ENCODE results near the gene CASZ1.

The CASZ1 gene

GRCh38 chr1:10754568-10755329, 41.7 kb downstream of the CASZ1 start:
- Histone ChIP-seq H3K27ac (ENCODE audit: low read length) (no peak overlapping the region), H3K9ac (ENCODE audit: low read depth, low read length) (no peak overlapping the region), H3K27me3 (ENCODE audit: insufficient read depth, low read length) (no peaks in the 10 kb centered on the region), H3K4me1 (ENCODE audit: insufficient read depth, low read length) (0 out of 2 replicates have a peak, but pooled peaks cover 3% of the 10 kb centered on the region), H3K4me3 (ENCODE audit: low read length) (no peak overlapping the region), H3K36me3 (ENCODE audit: insufficient read depth, low read depth, low read length) (no peaks in the 10 kb centered on the region), H3K9me3 (ENCODE audit: insufficient read depth, low read depth, low read length) (no peaks in the 10 kb centered on the region)

GRCh38 chr1:10753299-10753698, 43.1 kb downstream of the CASZ1 start:
- Histone ChIP-seq H3K4me3 (ENCODE audit: low read length) (no peak overlapping the region), H3K27ac (ENCODE audit: low read length) (no peak overlapping the region), H3K9me3 (ENCODE audit: insufficient read depth, low read depth, low read length) (no peaks in the 10 kb centered on the region), H3K27me3 (ENCODE audit: insufficient read depth, low read length) (no peaks in the 10 kb centered on the region), H3K4me1 (ENCODE audit: insufficient read depth, low read length) (no peaks in the 10 kb centered on the region), H3K9ac (ENCODE audit: low read depth, low read length) (no peak overlapping the region), H3K36me3 (ENCODE audit: insufficient read depth, low read depth, low read length) (no peaks in the 10 kb centered on the region)

GRCh38 chr1:10751561-10752085, 44.8 kb downstream of the CASZ1 start:
- no peaks in the 10 kb centered on the region for H3K27me3 ChIP-seq (ENCODE audit: insufficient read depth, low read length)

GRCh38 chr1:10751160-10751559, 45.3 kb downstream of the CASZ1 start:
- no peak overlapping the region for H3K27ac ChIP-seq (ENCODE audit: low read length)
- no peak overlapping the region for H3K9ac ChIP-seq (ENCODE audit: low read depth, low read length)
- no peaks in the 10 kb centered on the region for H3K9me3 ChIP-seq (ENCODE audit: insufficient read depth, low read depth, low read length)
- no peak overlapping the region for H3K4me3 ChIP-seq (ENCODE audit: low read length)
- no peaks in the 10 kb centered on the region for H3K4me1 ChIP-seq (ENCODE audit: insufficient read depth, low read length)
- H3K27me3 ChIP-seq (ENCODE audit: insufficient read depth, low read length) = no peaks in the 10 kb centered on the region
- no peaks in the 10 kb centered on the region for H3K36me3 ChIP-seq (ENCODE audit: insufficient read depth, low read depth, low read length)

More at GRCh38 chr1:10751561-10752085, 44.8 kb downstream of the CASZ1 start:
- H3K27ac ChIP-seq (ENCODE audit: low read length) = no peak overlapping the region
- H3K9me3 ChIP-seq (ENCODE audit: insufficient read depth, low read depth, low read length) = no peaks in the 10 kb centered on the region
- no peak overlapping the region for H3K9ac ChIP-seq (ENCODE audit: low read depth, low read length)
- H3K4me1 ChIP-seq (ENCODE audit: insufficient read depth, low read length) = no peaks in the 10 kb centered on the region
- H3K36me3 ChIP-seq (ENCODE audit: insufficient read depth, low read depth, low read length) = no peaks in the 10 kb centered on the region
- H3K4me3 ChIP-seq (ENCODE audit: low read length) = no peak overlapping the region

GRCh38 chr1:10745886-10746455, 50.5 kb downstream of the CASZ1 start:
- H3K9ac ChIP-seq (ENCODE audit: low read depth, low read length) = no peak overlapping the region
- no peak overlapping the region for H3K4me3 ChIP-seq (ENCODE audit: low read length)
- H3K27me3 ChIP-seq (ENCODE audit: insufficient read depth, low read length) = no peaks in the 10 kb centered on the region

GRCh38 chr1:10745383-10745782, 51.1 kb downstream of the CASZ1 start:
- H3K27me3 ChIP-seq (ENCODE audit: insufficient read depth, low read length) = no peaks in the 10 kb centered on the region
- H3K4me3 ChIP-seq (ENCODE audit: low read length) = no peak overlapping the region
- H3K27ac ChIP-seq (ENCODE audit: low read length) = no peak overlapping the region
- no peaks in the 10 kb centered on the region for H3K36me3 ChIP-seq (ENCODE audit: insufficient read depth, low read depth, low read length)
- H3K9ac ChIP-seq (ENCODE audit: low read depth, low read length) = no peak overlapping the region
- no peaks in the 10 kb centered on the region for H3K4me1 ChIP-seq (ENCODE audit: insufficient read depth, low read length)
- no peaks in the 10 kb centered on the region for H3K9me3 ChIP-seq (ENCODE audit: insufficient read depth, low read depth, low read length)

More at GRCh38 chr1:10745886-10746455, 50.5 kb downstream of the CASZ1 start:
- no peaks in the 10 kb centered on the region for H3K36me3 ChIP-seq (ENCODE audit: insufficient read depth, low read depth, low read length)
- no peaks in the 10 kb centered on the region for H3K4me1 ChIP-seq (ENCODE audit: insufficient read depth, low read length)
- no peaks in the 10 kb centered on the region for H3K9me3 ChIP-seq (ENCODE audit: insufficient read depth, low read depth, low read length)
- H3K27ac ChIP-seq (ENCODE audit: low read length) = no peak overlapping the region

- no peaks in the 10 kb centered on the region for H3K27me3 ChIP-seq (ENCODE audit: insufficient read depth, low read length)
- H3K36me3 ChIP-seq (ENCODE audit: insufficient read depth, low read depth, low read length) = no peaks in the 10 kb centered on the region
- no peak overlapping the region for H3K4me3 ChIP-seq (ENCODE audit: low read length)
- H3K4me1 ChIP-seq (ENCODE audit: insufficient read depth, low read length) = no peaks in the 10 kb centered on the region
- H3K27ac ChIP-seq (ENCODE audit: low read length) = no peak overlapping the region
- H3K9me3 ChIP-seq (ENCODE audit: insufficient read depth, low read depth, low read length) = no peaks in the 10 kb centered on the region
- no peak overlapping the region for H3K9ac ChIP-seq (ENCODE audit: low read depth, low read length)
These were observed 51.7 kb downstream of the CASZ1 start for GRCh38 chr1:10744654-10745238.

GRCh38 chr1:10744029-10744428, 52.4 kb downstream of the CASZ1 start:
- H3K27me3 ChIP-seq (ENCODE audit: insufficient read depth, low read length) = no peaks in the 10 kb centered on the region
- no peak overlapping the region for H3K27ac ChIP-seq (ENCODE audit: low read length)
- H3K9ac ChIP-seq (ENCODE audit: low read depth, low read length) = no peak overlapping the region
- no peak overlapping the region for H3K4me3 ChIP-seq (ENCODE audit: low read length)
- no peaks in the 10 kb centered on the region for H3K9me3 ChIP-seq (ENCODE audit: insufficient read depth, low read depth, low read length)
- no peaks in the 10 kb centered on the region for H3K4me1 ChIP-seq (ENCODE audit: insufficient read depth, low read length)
- H3K36me3 ChIP-seq (ENCODE audit: insufficient read depth, low read depth, low read length) = no peaks in the 10 kb centered on the region

GRCh38 chr1:10741696-10742095, 54.8 kb downstream of the CASZ1 start:
- H3K9ac ChIP-seq (ENCODE audit: low read depth, low read length) = no peak overlapping the region
- no peak overlapping the region for H3K27ac ChIP-seq (ENCODE audit: low read length)
- H3K9me3 ChIP-seq (ENCODE audit: insufficient read depth, low read depth, low read length) = no peaks in the 10 kb centered on the region
- H3K36me3 ChIP-seq (ENCODE audit: insufficient read depth, low read depth, low read length) = no peaks in the 10 kb centered on the region
- no peaks in the 10 kb centered on the region for H3K4me1 ChIP-seq (ENCODE audit: insufficient read depth, low read length)
- H3K27me3 ChIP-seq (ENCODE audit: insufficient read depth, low read length) = no peaks in the 10 kb centered on the region
- no peak overlapping the region for H3K4me3 ChIP-seq (ENCODE audit: low read length)

- H3K9ac ChIP-seq (ENCODE audit: low read depth, low read length) = no peak overlapping the region
- no peak overlapping the region for H3K27ac ChIP-seq (ENCODE audit: low read length)
- H3K27me3 ChIP-seq (ENCODE audit: insufficient read depth, low read length) = peaks cover 4% of the 10 kb centered on the region; the same call in 1 of the 2 replicates
- H3K4me3 ChIP-seq (ENCODE audit: low read length) = no peak overlapping the region
- no peaks in the 10 kb centered on the region for H3K9me3 ChIP-seq (ENCODE audit: insufficient read depth, low read depth, low read length)
- H3K4me1 ChIP-seq (ENCODE audit: insufficient read depth, low read length) = no peaks in the 10 kb centered on the region; the same call in 1 of the 2 replicates
- H3K36me3 ChIP-seq (ENCODE audit: insufficient read depth, low read depth, low read length) = no peaks in the 10 kb centered on the region
These were observed 56.3 kb downstream of the CASZ1 start for GRCh38 chr1:10740123-10740522.

GRCh38 chr1:10739589-10739988, 56.9 kb downstream of the CASZ1 start:
- peaks cover 4% of the 10 kb centered on the region; the same call in 1 of the 2 replicates for H3K27me3 ChIP-seq (ENCODE audit: insufficient read depth, low read length)
- H3K4me1 ChIP-seq (ENCODE audit: insufficient read depth, low read length) = peaks cover 5% of the 10 kb centered on the region; the same call in 1 of the 2 replicates
- H3K36me3 ChIP-seq (ENCODE audit: insufficient read depth, low read depth, low read length) = no peaks in the 10 kb centered on the region
- no peak overlapping the region for H3K27ac ChIP-seq (ENCODE audit: low read length)
- no peak overlapping the region for H3K9ac ChIP-seq (ENCODE audit: low read depth, low read length)
- no peaks in the 10 kb centered on the region for H3K9me3 ChIP-seq (ENCODE audit: insufficient read depth, low read depth, low read length)
- no peak overlapping the region for H3K4me3 ChIP-seq (ENCODE audit: low read length)

All from iPS-20b (cell line).